NCI-H146 (cell line): Measurements from ENCODE around the gene NEBL.

Experiments
- DNase-seq: peaks from one replicate; lab custom pipeline; 2025; lab: John Stamatoyannopoulos, UW

The NEBL gene

GRCh38 chr10:20863008-20863407, 34.1 kb downstream of the NEBL start:
- DNase-seq, result no peak

- DNase-seq, result peak; percentile 60
These were observed 38.6 kb downstream of the NEBL start for GRCh38 chr10:20858292-20859124.

- no peak for DNase-seq
These were observed 40.6 kb downstream of the NEBL start for GRCh38 chr10:20856484-20856883.

GRCh38 chr10:20855398-20856038, 41.6 kb downstream of the NEBL start:
- DNase-seq, result peak; percentile 32

GRCh38 chr10:20853276-20853675, 43.8 kb downstream of the NEBL start:
- no peak for DNase-seq

GRCh38 chr10:20852303-20852702, 44.8 kb downstream of the NEBL start:
- DNase-seq, result no peak

- DNase-seq, result no peak
These were observed 49.6 kb downstream of the NEBL start for GRCh38 chr10:20847512-20847911.

- DNase-seq, result no peak
These were observed 50.8 kb downstream of the NEBL start for GRCh38 chr10:20846263-20846662.

GRCh38 chr10:20841419-20841818, 55.7 kb downstream of the NEBL start:
- DNase-seq, result no peak

GRCh38 chr10:20839910-20840309, 57.2 kb downstream of the NEBL start:
- DNase-seq, result no peak

GRCh38 chr10:20839141-20839540, 58.0 kb downstream of the NEBL start:
- DNase-seq, result no peak

- DNase-seq, result no peak
These were observed 60.7 kb downstream of the NEBL start for GRCh38 chr10:20836401-20836800.

- DNase-seq, result no peak
These were observed 61.8 kb downstream of the NEBL start for GRCh38 chr10:20835335-20835734.

- DNase-seq, result no peak
These were observed 62.3 kb downstream of the NEBL start for GRCh38 chr10:20834825-20835224.

- no peak for DNase-seq
These were observed 74.3 kb downstream of the NEBL start for GRCh38 chr10:20822825-20823224.

- DNase-seq, result no peak
These were observed 79.5 kb downstream of the NEBL start for GRCh38 chr10:20817646-20818045.

- no peak for DNase-seq
These were observed 80.0 kb downstream of the NEBL start for GRCh38 chr10:20817116-20817515.

GRCh38 chr10:20814116-20814515, 83.0 kb downstream of the NEBL start:
- DNase-seq, result no peak

- DNase-seq, result no peak
These were observed 86.0 kb downstream of the NEBL start for GRCh38 chr10:20811131-20811530.

- no peak for DNase-seq
These were observed 87.5 kb downstream of the NEBL start for GRCh38 chr10:20809631-20810030.

- no peak for DNase-seq
These were observed 90.6 kb downstream of the NEBL start for GRCh38 chr10:20806487-20806886.

GRCh38 chr10:20797290-20797689, 99.8 kb downstream of the NEBL start:
- no peak for DNase-seq

- DNase-seq, result no peak
These were observed 101.7 kb downstream of the NEBL start for GRCh38 chr10:20795391-20795790.

GRCh38 chr10:20785174-20785573, 111.9 kb downstream of the NEBL start:
- DNase-seq, result no peak
